HAP-1 (cell line): ENCODE results near the gene CAPN5.

Experiments
- DNase-seq, 2 experiments: peaks; one replicate each; pipeline ENCODE4 v3.0.0-alpha.2; 2016 to 2020; ENCODE audit warnings: low spot score in 2 of 2
- H3K27me3 ChIP-seq: fragments of 250-450 bp; sonication (Bioruptor Pico); 2 replicates; pipeline ENCODE4 v1.5.1; 2020; ENCODE audit warnings: low read depth, mild to moderate bottlenecking, moderate library complexity
- H3K36me3 ChIP-seq: fragments of 250-450 bp; sonication (Bioruptor Pico); replicated peaks from 2 replicates; pipeline ENCODE4 v1.5.1; 2020; ENCODE audit warnings: mild to moderate bottlenecking
- H3K4me1 ChIP-seq: fragments of 250-450 bp; sonication (Bioruptor Pico); 2 replicates; pipeline ENCODE4 v1.5.1; 2020; ENCODE audit warnings: mild to moderate bottlenecking
- H3K4me3 ChIP-seq: fragments of 250-450 bp; sonication (Bioruptor Pico); 2 replicates; pipeline ENCODE4 v1.5.1; 2020; ENCODE audit warnings: mild to moderate bottlenecking, moderate library complexity
- H3K9me3 ChIP-seq: fragments of 250-450 bp; sonication (Bioruptor Pico); 2 replicates; pipeline ENCODE4 v1.5.1; 2020; ENCODE audit warnings: mild to moderate bottlenecking, moderate library complexity
- in situ Hi-C: fragments of 300-500 bp; cut with MboI; formaldehyde crosslinking; loops from 3 replicates; pipeline ENCODE4 v1.14.3; 2020; ENCODE audit warnings: low sequenced_read_pairs, inconsistent platforms, mixed read lengths

CAPN5 gene

GRCh38 chr11:77153276-77154185 lies 86.8 kb downstream of the CAPN5 start:
- Histone ChIP-seq H3K4me3 (no peak overlapping the region), H3K36me3 (no peaks in the 10 kb centered on the region), H3K27me3 (no peaks in the 10 kb centered on the region), H3K9me3 (no peaks in the 10 kb centered on the region), H3K4me1 (no peaks in the 10 kb centered on the region)
- DNase-seq, result no peak
- in situ Hi-C loops, result no loop called here

DNA sequence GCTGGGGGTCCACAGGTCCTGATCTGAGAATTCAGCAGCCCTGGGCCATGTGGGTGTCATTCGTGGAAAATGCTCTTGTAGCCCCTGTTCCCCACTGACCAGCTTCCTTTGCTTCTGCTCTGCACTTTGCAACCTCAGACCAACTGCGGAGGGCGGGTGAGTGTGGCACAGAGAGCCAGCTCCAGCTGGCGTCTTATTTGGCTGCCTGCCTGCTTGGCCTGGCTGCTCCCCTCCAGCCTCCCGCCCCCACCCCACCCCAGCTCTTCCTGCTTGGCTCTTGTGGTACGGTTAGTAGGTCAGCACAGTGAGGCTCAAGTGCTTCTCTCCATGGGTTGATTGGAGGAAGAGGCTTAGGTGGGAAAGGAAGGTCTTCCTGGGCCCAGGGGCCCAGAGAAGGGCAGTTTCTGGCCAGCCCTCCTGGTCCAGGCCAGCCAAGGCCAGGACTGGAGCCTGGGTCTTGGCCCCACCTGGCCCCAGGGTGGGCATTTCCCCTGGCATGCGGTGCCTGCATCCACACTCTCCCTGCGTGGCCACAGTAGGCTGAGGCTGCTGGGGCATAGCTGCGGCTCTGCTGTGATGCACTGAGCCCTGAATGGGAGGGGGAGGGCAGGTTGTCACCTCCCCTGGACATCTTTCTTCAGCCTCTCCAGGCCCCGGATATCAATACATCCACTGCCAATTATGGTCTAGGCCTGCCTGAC lies 87.8 kb downstream of the CAPN5 start:
- no peaks in the 10 kb centered on the region for H3K27me3 ChIP-seq
- H3K4me3 ChIP-seq, result no peak overlapping the region
- no peaks in the 10 kb centered on the region for H3K36me3 ChIP-seq
- no peaks in the 10 kb centered on the region for H3K4me1 ChIP-seq
- H3K9me3 ChIP-seq, result no peaks in the 10 kb centered on the region
- in situ Hi-C loops, result no loop called here
- no peak for DNase-seq

DNA sequence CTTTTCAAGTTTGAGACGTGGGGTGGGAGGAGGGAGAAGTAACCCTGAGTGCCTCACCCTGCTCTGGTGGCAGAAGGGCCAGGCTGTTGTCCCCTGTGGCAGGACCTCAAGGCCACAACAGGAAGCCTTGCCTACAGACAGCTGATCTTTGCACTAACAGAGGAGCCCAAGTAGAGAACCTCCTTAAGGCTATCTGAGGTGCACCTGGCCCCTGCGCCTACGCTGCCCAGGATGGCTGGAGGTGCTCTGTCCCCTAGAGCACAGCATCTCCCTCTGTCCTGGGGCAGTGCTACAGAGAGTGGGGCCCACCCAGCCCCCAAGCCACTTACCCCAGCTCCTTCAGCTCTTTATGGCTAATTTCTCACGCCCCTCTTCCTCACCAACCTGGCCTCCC lies 88.3 kb downstream of the CAPN5 start:
- no peaks in the 10 kb centered on the region for H3K4me1 ChIP-seq
- H3K27me3 ChIP-seq, result no peaks in the 10 kb centered on the region
- H3K4me3 ChIP-seq, result no peak overlapping the region

GRCh38 chr11:77155556-77156130 lies 88.9 kb downstream of the CAPN5 start:
- no peaks in the 10 kb centered on the region for H3K4me1 ChIP-seq
- no peaks in the 10 kb centered on the region for H3K9me3 ChIP-seq
- H3K27me3 ChIP-seq, result no peaks in the 10 kb centered on the region
- no peak for DNase-seq
- no peaks in the 10 kb centered on the region for H3K36me3 ChIP-seq
- no peak overlapping the region for H3K4me3 ChIP-seq
- in situ Hi-C loops, result no loop called here

More for the DNA sequence above, 88.3 kb downstream of the CAPN5 start:
- in situ Hi-C loops, result no loop called here
- Histone ChIP-seq H3K36me3 (no peaks in the 10 kb centered on the region), H3K9me3 (no peaks in the 10 kb centered on the region)
- no peak for DNase-seq

- no peak for DNase-seq
- in situ Hi-C loops, result no loop called here
Observed at GRCh38 chr11:77156396-77157195, 89.8 kb downstream of the CAPN5 start.

GRCh38 chr11:77158041-77158695 lies 91.4 kb downstream of the CAPN5 start:
- no peak for DNase-seq
- Histone ChIP-seq H3K9me3 (no peaks in the 10 kb centered on the region), H3K36me3 (no peaks in the 10 kb centered on the region), H3K4me1 (no peaks in the 10 kb centered on the region), H3K4me3 (no peak overlapping the region), H3K27me3 (no peaks in the 10 kb centered on the region)
- in situ Hi-C loops, result no loop called here

More at GRCh38 chr11:77156396-77157195, 89.8 kb downstream of the CAPN5 start:
- no peak overlapping the region for H3K4me3 ChIP-seq
- H3K4me1 ChIP-seq, result no peaks in the 10 kb centered on the region
- H3K36me3 ChIP-seq, result no peaks in the 10 kb centered on the region
- H3K9me3 ChIP-seq, result no peaks in the 10 kb centered on the region
- H3K27me3 ChIP-seq, result no peaks in the 10 kb centered on the region

GRCh38 chr11:77159219-77159936 lies 92.6 kb downstream of the CAPN5 start:
- Histone ChIP-seq H3K9me3 (no peaks in the 10 kb centered on the region), H3K4me1 (no peaks in the 10 kb centered on the region), H3K36me3 (no peaks in the 10 kb centered on the region), H3K27me3 (no peaks in the 10 kb centered on the region), H3K4me3 (no peak overlapping the region)
- in situ Hi-C loops, result no loop called here
- DNase-seq, result no peak

GRCh38 chr11:77159937-77160495 lies 93.2 kb downstream of the CAPN5 start:
- H3K27me3 ChIP-seq, result no peaks in the 10 kb centered on the region
- DNase-seq, result no peak
- no peaks in the 10 kb centered on the region for H3K4me1 ChIP-seq
- no peak overlapping the region for H3K4me3 ChIP-seq
- H3K36me3 ChIP-seq, result no peaks in the 10 kb centered on the region
- no peaks in the 10 kb centered on the region for H3K9me3 ChIP-seq
- in situ Hi-C loops, result no loop called here

- no peaks in the 10 kb centered on the region for H3K36me3 ChIP-seq
Observed at GRCh38 chr11:77163271-77163670, 96.5 kb downstream of the CAPN5 start.

GRCh38 chr11:77165066-77165465 lies 98.3 kb downstream of the CAPN5 start:
- H3K9me3 ChIP-seq, result no peaks in the 10 kb centered on the region
- H3K27me3 ChIP-seq, result no peaks in the 10 kb centered on the region
- in situ Hi-C loops, result no loop called here
- H3K4me1 ChIP-seq, result no peaks in the 10 kb centered on the region
- no peaks in the 10 kb centered on the region for H3K36me3 ChIP-seq
- no peak for DNase-seq
- no peak overlapping the region for H3K4me3 ChIP-seq

More at GRCh38 chr11:77163271-77163670, 96.5 kb downstream of the CAPN5 start:
- no peak for DNase-seq
- Histone ChIP-seq H3K4me1 (no peaks in the 10 kb centered on the region), H3K4me3 (no peak overlapping the region), H3K9me3 (no peaks in the 10 kb centered on the region), H3K27me3 (no peaks in the 10 kb centered on the region)
- in situ Hi-C loops, result no loop called here

DNA sequence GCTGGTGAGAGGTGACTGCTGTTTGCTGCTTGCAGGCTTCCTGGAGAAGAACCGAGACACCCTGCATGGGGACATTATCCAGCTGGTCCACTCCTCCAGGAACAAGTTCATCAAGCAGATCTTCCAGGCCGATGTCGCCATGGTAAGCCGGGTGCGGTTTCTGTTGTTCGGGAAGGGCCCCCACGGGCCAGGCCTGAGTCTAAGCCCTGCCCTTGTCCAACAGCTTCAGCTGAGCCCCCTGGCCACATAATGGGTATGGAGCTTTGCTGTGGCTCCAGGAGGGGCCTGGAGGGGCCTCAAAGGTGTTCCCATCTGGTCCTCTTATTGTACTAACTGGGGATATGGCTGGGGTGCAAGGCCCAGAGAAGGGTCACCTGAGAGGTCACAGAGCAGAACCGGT lies 99.2 kb downstream of the CAPN5 start:
- in situ Hi-C loops, result no loop called here

GRCh38 chr11:77167111-77167626 lies 100.4 kb downstream of the CAPN5 start:
- H3K4me3 ChIP-seq, result no peak overlapping the region
- in situ Hi-C loops, result no loop called here
- DNase-seq, result no peak
- H3K27me3 ChIP-seq, result no peaks in the 10 kb centered on the region
- no peaks in the 10 kb centered on the region for H3K36me3 ChIP-seq
- no peaks in the 10 kb centered on the region for H3K9me3 ChIP-seq
- peaks cover 2% of the 10 kb centered on the region; the same call in 1 of the 2 replicates for H3K4me1 ChIP-seq

More for the DNA sequence above, 99.2 kb downstream of the CAPN5 start:
- Histone ChIP-seq H3K4me1 (no peaks in the 10 kb centered on the region), H3K27me3 (no peaks in the 10 kb centered on the region), H3K36me3 (no peaks in the 10 kb centered on the region), H3K9me3 (no peaks in the 10 kb centered on the region), H3K4me3 (no peak overlapping the region)
- no peak for DNase-seq
